ENCODE results near the gene RUNDC3A.

Gene RUNDC3A

DNA sequence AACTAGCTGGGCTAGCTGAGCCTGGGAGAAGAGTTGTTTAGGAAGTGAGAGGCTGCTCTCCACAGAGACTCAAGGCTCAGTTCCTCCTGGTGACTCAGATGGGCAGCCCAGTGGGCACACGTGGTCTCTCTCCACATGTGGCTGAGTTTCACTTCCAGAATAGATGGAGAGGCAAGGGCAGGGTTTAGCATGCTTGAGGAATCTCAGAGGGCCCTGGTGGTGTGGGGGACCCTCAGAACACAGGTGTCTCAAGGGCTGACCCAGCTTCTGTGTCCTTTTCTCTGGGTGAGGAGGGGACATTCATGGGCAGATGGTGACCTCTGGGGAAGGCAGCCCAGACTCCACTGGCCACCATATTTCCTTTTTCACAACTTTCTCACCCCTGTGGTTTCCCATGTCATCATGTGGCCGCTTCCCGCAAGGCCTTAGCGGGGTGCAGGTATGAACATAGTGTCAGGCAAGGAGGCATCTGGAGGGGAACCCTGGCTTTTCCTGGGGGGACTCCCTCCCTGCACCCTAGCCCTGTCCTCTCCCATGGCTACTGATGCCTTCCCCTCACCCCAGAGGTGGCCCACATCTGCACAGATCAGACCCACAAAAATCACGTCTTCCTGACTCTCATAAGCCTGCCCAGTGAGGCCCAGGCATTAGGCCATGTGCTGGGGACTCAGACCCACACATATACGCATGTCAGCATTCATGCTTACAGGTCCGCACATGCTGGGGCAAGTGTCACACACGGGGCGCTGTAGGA, 40.0 kb downstream of the RUNDC3A start:
- H3K4me1 ChIP-seq, result peaks cover 0 to 19% (median 13%) of the 10 kb centered on the region in 4 donors
- no peaks in the 10 kb centered on the region for H3K27me3 ChIP-seq
- no peak overlapping the region for H3K27ac ChIP-seq
- no peaks in the 10 kb centered on the region for H3K9me3 ChIP-seq
- peak in 1 of 2 donors; percentile 68 for DNase-seq
- intact Hi-C loops (cut with DNase I; ENCODE audit: low total_unique reads), result loop anchor here (5.0 kb wide), 1 partner anchor 136 kb away; no protein-coding TSS in a partner anchor
- peaks cover 21 to 50% (median 39%) of the 10 kb centered on the region in 3 donors for H3K36me3 ChIP-seq
- H3K4me3 ChIP-seq, result no peak overlapping the region
- no peak for TF ChIP-seq CTCF (IDR thresholded peaks at IDR 0.05)

DNA sequence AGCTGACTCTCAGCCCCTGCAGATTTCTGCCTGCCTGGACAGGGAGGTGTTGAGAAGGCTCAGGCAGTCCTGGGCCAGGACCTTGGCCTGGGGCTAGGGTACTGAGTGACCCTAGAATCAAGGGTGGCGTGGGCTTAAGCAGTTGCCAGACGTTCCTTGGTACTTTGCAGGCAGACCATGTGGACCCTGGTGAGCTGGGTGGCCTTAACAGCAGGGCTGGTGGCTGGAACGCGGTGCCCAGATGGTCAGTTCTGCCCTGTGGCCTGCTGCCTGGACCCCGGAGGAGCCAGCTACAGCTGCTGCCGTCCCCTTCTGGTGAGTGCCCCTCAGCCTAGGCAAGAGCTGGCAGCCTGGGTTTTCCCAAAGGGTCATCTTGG, 40.6 kb downstream of the RUNDC3A start:
- Histone ChIP-seq H3K9me3 (no peaks in the 10 kb centered on the region), H3K27ac (no peak overlapping the region), H3K4me1 (peaks cover 0 to 21% (median 16%) of the 10 kb centered on the region in 4 donors), H3K27me3 (no peaks in the 10 kb centered on the region), H3K36me3 (peaks cover 21 to 50% (median 39%) of the 10 kb centered on the region in 3 donors), H3K4me3 (no peak overlapping the region)
- intact Hi-C loops (cut with DNase I; ENCODE audit: low total_unique reads), result loop anchor here (5.0 kb wide), 1 partner anchor 137 kb away; no protein-coding TSS in a partner anchor
- DNase-seq, result no peak
- TF ChIP-seq CTCF (IDR thresholded peaks at IDR 0.05), result no peak

DNA sequence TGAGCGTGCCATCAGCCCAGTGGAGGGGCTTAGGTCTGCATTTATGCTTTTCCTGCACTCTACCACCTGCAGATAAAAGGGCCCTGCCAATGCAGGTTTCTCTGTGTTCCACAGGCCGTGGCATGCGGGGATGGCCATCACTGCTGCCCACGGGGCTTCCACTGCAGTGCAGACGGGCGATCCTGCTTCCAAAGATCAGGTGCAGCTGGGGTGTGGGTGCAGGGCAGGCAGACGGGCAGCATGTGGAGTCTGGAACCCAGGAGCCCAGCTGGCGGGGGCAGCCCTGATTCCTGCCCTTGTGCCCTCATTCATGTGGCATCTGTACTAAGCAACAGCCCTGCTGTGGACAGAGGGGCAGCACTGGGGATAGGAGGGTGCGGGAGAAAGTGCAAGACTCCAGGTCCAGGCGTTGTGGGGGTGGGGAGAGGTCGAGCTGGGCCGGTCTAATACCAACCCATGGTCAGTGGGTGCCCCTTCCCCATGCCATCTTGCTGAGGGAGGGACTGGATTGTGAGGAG, 41.2 kb downstream of the RUNDC3A start:
- no peak overlapping the region for H3K27ac ChIP-seq
- intact Hi-C loops (cut with DNase I; ENCODE audit: low total_unique reads), result loop anchor here (5.0 kb wide), 1 partner anchor 137 kb away; no protein-coding TSS in a partner anchor
- peaks cover 0 to 16% (median 10%) of the 10 kb centered on the region in 4 donors for H3K4me1 ChIP-seq
- H3K4me3 ChIP-seq, result no peak overlapping the region
- peaks cover 21 to 50% (median 39%) of the 10 kb centered on the region in 3 donors for H3K36me3 ChIP-seq
- no peaks in the 10 kb centered on the region for H3K27me3 ChIP-seq
- no peaks in the 10 kb centered on the region for H3K9me3 ChIP-seq
- no peak for TF ChIP-seq CTCF (IDR thresholded peaks at IDR 0.05)
- DNase-seq, result no peak

DNA sequence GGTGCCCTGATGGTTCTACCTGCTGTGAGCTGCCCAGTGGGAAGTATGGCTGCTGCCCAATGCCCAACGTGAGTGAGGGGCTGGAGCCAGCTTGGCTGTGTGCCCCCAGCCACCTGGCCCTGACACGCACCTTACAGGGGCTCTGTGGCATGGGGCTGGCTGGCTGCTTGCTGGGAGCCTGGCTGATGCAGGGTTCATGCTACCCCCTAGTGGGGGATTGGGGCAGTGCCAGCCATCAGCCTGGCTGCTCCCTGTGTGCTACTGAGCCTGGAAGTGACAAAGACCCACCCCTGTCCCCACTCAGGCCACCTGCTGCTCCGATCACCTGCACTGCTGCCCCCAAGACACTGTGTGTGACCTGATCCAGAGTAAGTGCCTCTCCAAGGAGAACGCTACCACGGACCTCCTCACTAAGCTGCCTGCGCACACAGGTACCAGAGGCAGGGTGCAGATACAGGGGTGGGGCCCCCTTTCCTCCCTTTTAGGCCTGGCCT, 42.4 kb downstream of the RUNDC3A start:
- Histone ChIP-seq H3K9me3 (no peaks in the 10 kb centered on the region), H3K27ac (no peak overlapping the region), H3K36me3 (peaks cover 21 to 50% (median 39%) of the 10 kb centered on the region in 3 donors), H3K4me3 (no peak overlapping the region), H3K27me3 (no peaks in the 10 kb centered on the region), H3K4me1 (peaks cover 0 to 12% (median 7%) of the 10 kb centered on the region in 4 donors)
- peak; percentile 54 to 72 for TF ChIP-seq CTCF (IDR thresholded peaks at IDR 0.05)
- DNase-seq, result no peak
- intact Hi-C loops (cut with DNase I; ENCODE audit: low total_unique reads), result no loop called here

DNA sequence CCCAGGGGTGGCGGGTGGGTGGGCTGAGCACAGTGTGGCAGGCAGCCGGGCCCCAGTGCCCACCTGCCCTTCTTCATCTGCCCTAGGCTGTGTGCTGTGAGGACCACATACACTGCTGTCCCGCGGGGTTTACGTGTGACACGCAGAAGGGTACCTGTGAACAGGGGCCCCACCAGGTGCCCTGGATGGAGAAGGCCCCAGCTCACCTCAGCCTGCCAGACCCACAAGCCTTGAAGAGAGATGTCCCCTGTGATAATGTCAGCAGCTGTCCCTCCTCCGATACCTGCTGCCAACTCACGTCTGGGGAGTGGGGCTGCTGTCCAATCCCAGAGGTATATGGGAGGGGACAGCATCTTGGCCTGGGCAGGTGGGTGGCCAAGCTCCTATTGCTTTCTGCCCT, 43.1 kb downstream of the RUNDC3A start:
- no peak for TF ChIP-seq CTCF (IDR thresholded peaks at IDR 0.05)
- peaks cover 21 to 50% (median 39%) of the 10 kb centered on the region in 3 donors for H3K36me3 ChIP-seq
- no peak overlapping the region for H3K27ac ChIP-seq
- H3K9me3 ChIP-seq, result no peaks in the 10 kb centered on the region
- peaks cover 0 to 3% of the 10 kb centered on the region in 2 donors for H3K27me3 ChIP-seq
- intact Hi-C loops (cut with DNase I; ENCODE audit: low total_unique reads), result no loop called here
- peaks cover 0 to 5% (median 4%) of the 10 kb centered on the region in 4 donors for H3K4me1 ChIP-seq
- H3K4me3 ChIP-seq, result no peak overlapping the region
- DNase-seq, result no peak

Measured in tibial artery (tissue), 4 donors.